Type B pancreatic cell (in vitro differentiated cells): Measurements from ENCODE around the gene PRKACB. TPM values are rescaled to one million over a fixed set of nuclear protein-coding genes. Genes with fewer than 3 reads are reported as not detected.

Experiments used
- DNase-seq: peaks from one replicate; pipeline ENCODE4 v3.0.0; 2021; ENCODE audit warnings: mixed read lengths; ENCODE audit not compliant: unreplicated experiment; ENCODE audit errors: extremely low spot score
- H3K27ac Mint-ChIP-seq: 2 replicates; pipeline ENCODE4 v1.8.0; 2021; ENCODE audit warnings: mild to moderate bottlenecking, mixed read lengths
- H3K27me3 Mint-ChIP-seq: 2 replicates; pipeline ENCODE4 v1.8.0; 2021; ENCODE audit warnings: mixed read lengths
- H3K36me3 Mint-ChIP-seq: 2 replicates; pipeline ENCODE4 v1.8.0; 2021; ENCODE audit warnings: mixed read lengths
- H3K4me1 Mint-ChIP-seq: one replicate; pipeline ENCODE4 v1.8.0; 2021; ENCODE audit warnings: mixed read lengths; ENCODE audit not compliant: unreplicated experiment
- H3K4me3 Mint-ChIP-seq: 2 replicates; pipeline ENCODE4 v1.8.0; 2021; ENCODE audit warnings: mild to moderate bottlenecking, mixed read lengths
- H3K9me3 Mint-ChIP-seq: 2 replicates; pipeline ENCODE4 v1.8.0; 2021; ENCODE audit warnings: mixed read lengths
- total RNA-seq: library from RNA; stranded (reverse); gene quantifications from 2 replicates; pipeline ENCODE4 v1.2.1, GENCODE V29; 2021; ENCODE audit warnings: low replicate concordance
- TF ChIP-seq, protein P1 (sequence below): fragments of 200-600 bp; sonication (generic); conservative IDR thresholded peaks from 2 replicates; pipeline ENCODE4 v1.5.0; 2021; ENCODE audit warnings: antibody characterized with exemption, mild to moderate bottlenecking

The PRKACB gene
- total RNA-seq, 1 donor from 2014 or later: 36.0 TPM

DNA sequence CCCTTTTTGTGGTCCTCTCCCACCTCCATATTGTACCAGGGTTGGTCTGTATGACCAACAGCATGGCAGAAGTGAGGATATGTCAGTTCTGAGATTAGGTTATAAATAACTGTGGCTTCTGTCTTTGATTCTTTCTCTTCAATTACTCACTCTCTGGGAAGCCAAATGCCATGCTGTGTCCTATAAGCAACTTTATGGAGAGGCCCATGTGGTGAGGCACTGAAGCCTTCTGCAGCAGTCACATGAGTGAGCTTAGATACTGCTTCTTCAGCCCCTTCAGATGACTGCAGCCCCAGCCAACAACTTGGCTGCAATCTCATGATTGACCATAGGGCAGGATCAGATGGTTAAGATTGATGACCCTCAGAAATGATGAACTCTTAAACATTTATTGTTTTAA lies 123.4 kb downstream of the PRKACB start:
- H3K4me1 Mint-ChIP-seq: peaks cover 30% of the 10 kb centered on the region
- H3K27me3 Mint-ChIP-seq: no peaks in the 10 kb centered on the region
- H3K27ac Mint-ChIP-seq: no peak overlapping the region
- DNase-seq: no peak
- peaks cover 4% of the 10 kb centered on the region for H3K36me3 Mint-ChIP-seq
- TF ChIP-seq, protein P1, sequence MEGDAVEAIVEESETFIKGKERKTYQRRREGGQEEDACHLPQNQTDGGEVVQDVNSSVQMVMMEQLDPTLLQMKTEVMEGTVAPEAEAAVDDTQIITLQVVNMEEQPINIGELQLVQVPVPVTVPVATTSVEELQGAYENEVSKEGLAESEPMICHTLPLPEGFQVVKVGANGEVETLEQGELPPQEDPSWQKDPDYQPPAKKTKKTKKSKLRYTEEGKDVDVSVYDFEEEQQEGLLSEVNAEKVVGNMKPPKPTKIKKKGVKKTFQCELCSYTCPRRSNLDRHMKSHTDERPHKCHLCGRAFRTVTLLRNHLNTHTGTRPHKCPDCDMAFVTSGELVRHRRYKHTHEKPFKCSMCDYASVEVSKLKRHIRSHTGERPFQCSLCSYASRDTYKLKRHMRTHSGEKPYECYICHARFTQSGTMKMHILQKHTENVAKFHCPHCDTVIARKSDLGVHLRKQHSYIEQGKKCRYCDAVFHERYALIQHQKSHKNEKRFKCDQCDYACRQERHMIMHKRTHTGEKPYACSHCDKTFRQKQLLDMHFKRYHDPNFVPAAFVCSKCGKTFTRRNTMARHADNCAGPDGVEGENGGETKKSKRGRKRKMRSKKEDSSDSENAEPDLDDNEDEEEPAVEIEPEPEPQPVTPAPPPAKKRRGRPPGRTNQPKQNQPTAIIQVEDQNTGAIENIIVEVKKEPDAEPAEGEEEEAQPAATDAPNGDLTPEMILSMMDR: no peak
- peaks cover 7% of the 10 kb centered on the region for H3K9me3 Mint-ChIP-seq
- no peak overlapping the region for H3K4me3 Mint-ChIP-seq

- H3K4me3 Mint-ChIP-seq: no peak overlapping the region
- peaks cover 36% of the 10 kb centered on the region for H3K4me1 Mint-ChIP-seq
- TF ChIP-seq, protein P1: no peak
- H3K27me3 Mint-ChIP-seq: no peaks in the 10 kb centered on the region
- H3K9me3 Mint-ChIP-seq: peaks cover 7% of the 10 kb centered on the region
- H3K36me3 Mint-ChIP-seq: peaks cover 4% of the 10 kb centered on the region
- H3K27ac Mint-ChIP-seq: peak overlapping the region; percentile 64
- no peak for DNase-seq
These were observed 124.3 kb downstream of the PRKACB start for GRCh38 chr1:84268346-84268745.

DNA sequence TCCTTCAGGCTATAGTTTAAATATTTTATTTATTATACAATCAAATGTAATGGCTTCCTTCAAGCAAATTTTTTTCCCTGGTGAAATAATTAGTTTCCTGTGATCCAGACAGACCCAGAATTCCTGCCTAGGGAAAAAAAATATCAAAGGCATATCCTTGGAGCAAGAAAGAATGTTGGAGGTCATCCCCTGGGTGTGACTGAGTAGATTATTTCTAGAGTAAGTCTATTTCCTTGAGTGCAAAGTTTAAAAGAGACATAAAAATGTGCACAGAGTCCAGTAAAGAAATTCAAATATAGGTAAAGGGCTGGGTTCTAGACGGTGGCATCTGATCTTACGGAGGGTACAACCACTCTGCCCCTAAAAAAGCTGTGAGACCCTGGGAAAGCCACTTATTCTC lies 125.2 kb downstream of the PRKACB start:
- H3K9me3 Mint-ChIP-seq: peaks cover 7% of the 10 kb centered on the region
- TF ChIP-seq, protein P1: no peak
- H3K4me1 Mint-ChIP-seq: peaks cover 36% of the 10 kb centered on the region
- H3K27ac Mint-ChIP-seq: peak overlapping the region; percentile 64
- H3K27me3 Mint-ChIP-seq: no peaks in the 10 kb centered on the region
- peaks cover 11% of the 10 kb centered on the region for H3K36me3 Mint-ChIP-seq
- H3K4me3 Mint-ChIP-seq: no peak overlapping the region
- DNase-seq: no peak

DNA sequence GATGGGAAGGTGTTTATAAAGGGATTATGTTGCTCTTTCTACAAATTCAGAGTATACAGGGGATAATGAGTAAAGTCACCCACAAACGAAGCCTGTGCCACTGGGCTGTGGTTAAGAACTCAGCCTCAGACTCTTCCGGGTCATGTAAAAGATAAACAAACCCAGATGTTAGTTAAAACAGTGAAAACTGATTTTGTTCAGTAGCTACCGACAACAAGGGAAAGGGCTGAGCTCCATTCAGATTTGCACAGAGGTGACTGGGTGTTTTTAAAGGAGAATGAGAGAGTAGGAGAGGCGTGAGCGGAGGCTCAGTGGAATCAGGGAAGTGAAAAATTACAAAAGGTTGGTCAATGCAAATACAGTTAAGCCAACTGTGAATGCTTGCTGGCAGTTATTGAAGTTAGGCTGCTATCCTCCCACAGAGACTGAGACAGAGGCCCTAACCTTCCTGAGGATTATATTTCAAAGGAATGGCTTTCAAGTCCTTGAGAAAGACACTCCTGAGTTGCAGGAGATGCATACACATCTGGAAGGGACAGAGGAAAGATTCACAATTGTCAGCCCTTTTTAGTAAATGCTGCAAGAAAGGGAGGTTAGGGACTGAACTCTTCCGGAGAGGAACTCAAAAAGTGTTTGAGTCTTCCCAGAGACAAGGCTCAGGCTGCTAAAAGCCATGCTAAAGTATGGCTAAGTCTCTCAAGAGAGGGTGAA lies 127.5 kb downstream of the PRKACB start:
- TF ChIP-seq, protein P1: no peak
- Mint-ChIP-seq H3K27me3 (no peaks in the 10 kb centered on the region), H3K4me1 (peaks cover 36% of the 10 kb centered on the region), H3K36me3 (peaks cover 12% of the 10 kb centered on the region), H3K27ac (peak overlapping the region; percentile 93), H3K9me3 (peaks cover 7% of the 10 kb centered on the region), H3K4me3 (peak overlapping the region; percentile 76)
- DNase-seq: no peak

- Mint-ChIP-seq H3K27me3 (no peaks in the 10 kb centered on the region), H3K27ac (peak overlapping the region; percentile 93), H3K4me1 (peaks cover 36% of the 10 kb centered on the region), H3K4me3 (peak overlapping the region; percentile 53), H3K36me3 (peaks cover 12% of the 10 kb centered on the region), H3K9me3 (peaks cover 7% of the 10 kb centered on the region)
- TF ChIP-seq, protein P1: no peak
- DNase-seq: no peak
These were observed 128.3 kb downstream of the PRKACB start for GRCh38 chr1:84272401-84272800.
